ENCODE results near the gene TACO1.

DNA sequence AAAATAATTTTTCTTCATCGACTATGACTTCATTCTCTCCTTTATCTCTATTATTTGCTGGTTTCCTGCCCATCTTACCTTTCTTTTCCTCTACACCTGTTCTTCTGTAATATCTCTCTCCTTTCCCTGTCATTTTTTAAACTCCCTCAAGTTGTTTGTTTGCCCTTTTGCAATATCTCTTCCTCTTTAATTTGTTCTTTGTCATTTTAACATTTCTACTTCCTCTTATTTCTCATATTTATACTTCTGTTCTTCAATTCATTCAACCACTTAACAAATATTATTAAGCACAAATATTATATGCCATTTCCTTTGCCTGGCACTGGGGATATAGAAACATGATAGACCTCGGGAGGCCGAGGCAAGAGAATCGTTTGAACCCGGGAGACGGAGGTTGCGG lies 44.2 kb downstream of the TACO1 start:
- TF ChIP-seq TAF1 (IDR thresholded peaks at IDR 0.05; ENCODE audit: borderline replicate concordance, low read depth, low read length) (no peak), POLR2A (IDR thresholded peaks at IDR 0.05; ENCODE audit: low read depth, low read length) (no peak)

Measured in GM12892 (cell line).